NT2/D1 (cell line): ENCODE data around the gene UPP1.

Source experiments
- YY1 ChIP-seq: IDR thresholded peaks from 2 replicates; pipeline ENCODE4 v1.6.1; 2011; ENCODE audit not compliant: insufficient read length, insufficient read depth
- ZNF274 ChIP-seq: IDR thresholded peaks from 2 replicates; pipeline ENCODE4 v1.6.1; 2011; ENCODE audit warnings: mild to moderate bottlenecking, low read depth, low read length

DNA sequence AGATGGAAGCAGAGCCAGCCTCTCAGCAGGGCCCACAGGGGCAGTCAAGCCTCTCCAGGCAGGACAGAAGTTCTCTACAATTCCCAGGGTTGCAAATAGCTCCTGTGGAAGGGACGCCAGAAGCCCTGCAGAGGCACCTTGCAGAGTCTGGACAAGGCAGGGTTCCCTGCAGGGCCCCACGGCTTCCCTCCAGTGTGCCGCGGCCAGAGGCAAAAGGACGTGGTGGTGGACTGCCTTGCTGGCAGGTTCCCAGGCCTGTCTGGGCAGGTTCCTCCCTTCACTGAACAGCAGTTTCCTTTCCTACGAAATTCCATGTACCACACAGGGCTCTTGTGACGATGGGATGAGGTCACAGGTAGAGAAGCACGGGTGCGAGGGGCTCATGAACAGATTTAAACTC lies 25.1 kb downstream of the UPP1 start:
- TF ChIP-seq YY1 (no peak), ZNF274 (no peak)
